ENCODE measurements around the gene DAPK3. TPM values are rescaled to one million over a fixed set of nuclear protein-coding genes. Genes with fewer than 3 reads are reported as not detected.

DAPK3 gene
- total RNA-seq: 170 and 222 TPM in 2 replicates

DNA sequence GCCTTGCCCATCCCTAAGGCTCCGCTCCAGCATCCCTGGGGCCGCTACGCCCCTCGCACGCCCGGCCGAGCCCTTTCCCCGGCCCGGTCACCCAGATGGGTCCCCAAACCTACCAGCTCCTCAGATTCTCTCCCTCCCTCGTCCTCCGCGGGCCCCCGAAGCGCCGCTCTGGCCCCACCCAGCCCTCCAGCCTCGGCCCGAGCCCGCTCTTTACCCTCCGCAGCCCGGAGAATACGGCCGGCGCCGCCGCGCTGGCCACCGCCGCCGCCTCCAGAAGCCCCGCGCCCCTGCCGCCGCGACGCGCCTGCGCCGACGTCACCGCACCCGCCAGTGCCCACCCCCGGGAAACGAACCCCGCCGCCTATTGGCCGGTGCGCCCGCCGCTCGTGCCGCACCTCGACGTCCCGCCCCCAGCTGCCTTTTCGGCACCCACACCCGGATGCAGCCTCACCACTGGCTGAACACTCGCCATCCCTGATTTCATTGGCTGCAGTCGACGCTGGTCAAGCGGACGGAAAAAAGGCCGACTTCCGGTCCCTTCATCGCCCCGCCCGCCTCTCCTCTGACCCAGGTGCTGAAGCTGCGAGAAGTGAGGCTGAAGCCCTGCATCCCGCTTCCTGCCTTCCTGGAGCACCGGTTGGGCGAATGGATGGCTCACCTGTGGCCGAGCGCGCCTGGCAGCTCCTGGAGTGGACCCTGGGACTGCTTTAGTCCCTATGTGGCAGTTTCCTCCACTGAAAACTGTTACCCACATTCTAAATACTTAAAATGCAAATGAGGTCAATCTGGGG lies at the start of gene DAPK3:
DAPK3 (minus strand) TSS at position 292 of the 791 bp plus-strand sequence. CDS start 1,364 bp downstream, outside the sequence.

DNA sequence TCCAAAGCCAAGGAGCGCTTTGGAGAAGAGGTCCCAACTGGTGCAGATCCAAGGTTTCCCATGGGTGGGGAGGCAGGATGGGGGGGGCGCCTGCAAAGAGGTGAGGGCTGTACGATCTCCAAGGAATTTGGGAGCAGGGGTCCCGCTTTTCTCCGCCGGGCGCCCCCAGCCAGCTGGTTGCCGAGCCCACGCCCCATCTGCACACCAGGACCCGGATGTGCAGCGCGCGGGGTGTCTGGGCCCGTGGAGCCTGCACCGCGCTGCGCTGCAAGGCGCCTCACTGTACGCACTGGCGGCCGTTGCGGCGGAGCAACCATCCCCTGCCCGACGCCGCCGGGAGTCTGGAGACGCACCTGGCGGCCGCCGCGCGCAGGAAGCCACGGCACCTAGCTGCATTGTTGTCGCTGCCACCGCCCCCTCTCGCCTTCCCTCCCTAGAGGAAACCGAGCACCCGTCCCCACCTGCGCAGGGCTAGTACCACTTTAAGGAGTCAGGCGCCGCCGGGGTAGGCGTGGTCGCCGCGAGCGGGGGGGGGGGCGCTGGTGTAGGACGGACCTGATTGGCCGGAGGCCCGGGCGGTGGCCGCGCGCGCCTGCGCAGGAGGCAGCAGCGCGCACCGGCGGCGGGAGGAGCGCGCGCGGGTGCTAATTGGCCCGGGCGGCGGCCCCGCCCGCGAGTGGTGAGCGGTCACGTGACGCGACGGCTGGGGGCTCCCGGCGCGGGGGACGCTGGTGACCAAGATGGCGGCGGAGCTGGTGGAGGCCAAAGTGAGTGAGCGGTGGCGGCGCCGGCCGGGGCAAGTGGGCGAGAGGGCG lies 36.3 kb upstream of the DAPK3 start, which contains the start of gene PIAS4:
PIAS4 (plus strand) TSS at position 716 of the 815 bp plus-strand sequence; CDS start at position 741, 25 bp downstream.

DNA sequence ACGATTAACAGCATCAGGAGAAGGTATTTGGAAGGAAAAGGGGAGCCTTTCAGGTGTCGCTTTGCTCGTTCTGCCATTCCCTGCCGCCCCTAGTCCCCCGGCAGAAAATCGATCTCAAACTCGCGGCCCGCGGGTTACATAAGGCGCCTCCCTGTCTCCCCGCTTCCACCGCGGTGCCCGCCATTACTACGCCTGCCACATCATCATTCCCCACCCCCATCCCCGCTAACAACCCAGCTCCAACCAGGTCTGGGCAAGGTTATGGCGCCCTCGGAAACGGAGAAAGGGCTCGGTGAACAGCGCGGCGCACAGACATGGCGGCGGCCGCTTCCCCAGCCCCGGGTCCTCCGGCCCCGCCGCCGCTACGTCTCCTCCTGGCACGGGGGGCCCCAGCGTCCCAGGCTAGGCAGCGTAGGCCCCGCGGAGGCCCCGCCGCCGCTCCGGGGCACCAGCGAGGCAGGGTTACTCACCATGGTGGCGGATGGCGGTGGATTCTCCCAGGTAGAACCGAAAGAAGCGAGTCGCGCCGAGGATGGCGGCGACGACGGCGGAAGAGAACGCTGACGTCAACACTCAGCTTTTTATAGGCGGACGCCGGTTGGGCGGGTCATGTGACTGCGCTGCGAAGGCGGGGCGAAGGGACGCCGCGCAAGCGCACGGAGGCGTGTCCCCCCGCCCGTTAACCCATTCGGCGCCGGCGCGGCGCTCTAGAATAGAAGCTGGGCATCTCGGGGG lies 14.2 kb upstream of the DAPK3 start, which contains the start of gene EEF2:
EEF2 (minus strand) TSS at position 556 of the 735 bp plus-strand sequence; CDS start at position 473, 83 bp downstream.

DNA sequence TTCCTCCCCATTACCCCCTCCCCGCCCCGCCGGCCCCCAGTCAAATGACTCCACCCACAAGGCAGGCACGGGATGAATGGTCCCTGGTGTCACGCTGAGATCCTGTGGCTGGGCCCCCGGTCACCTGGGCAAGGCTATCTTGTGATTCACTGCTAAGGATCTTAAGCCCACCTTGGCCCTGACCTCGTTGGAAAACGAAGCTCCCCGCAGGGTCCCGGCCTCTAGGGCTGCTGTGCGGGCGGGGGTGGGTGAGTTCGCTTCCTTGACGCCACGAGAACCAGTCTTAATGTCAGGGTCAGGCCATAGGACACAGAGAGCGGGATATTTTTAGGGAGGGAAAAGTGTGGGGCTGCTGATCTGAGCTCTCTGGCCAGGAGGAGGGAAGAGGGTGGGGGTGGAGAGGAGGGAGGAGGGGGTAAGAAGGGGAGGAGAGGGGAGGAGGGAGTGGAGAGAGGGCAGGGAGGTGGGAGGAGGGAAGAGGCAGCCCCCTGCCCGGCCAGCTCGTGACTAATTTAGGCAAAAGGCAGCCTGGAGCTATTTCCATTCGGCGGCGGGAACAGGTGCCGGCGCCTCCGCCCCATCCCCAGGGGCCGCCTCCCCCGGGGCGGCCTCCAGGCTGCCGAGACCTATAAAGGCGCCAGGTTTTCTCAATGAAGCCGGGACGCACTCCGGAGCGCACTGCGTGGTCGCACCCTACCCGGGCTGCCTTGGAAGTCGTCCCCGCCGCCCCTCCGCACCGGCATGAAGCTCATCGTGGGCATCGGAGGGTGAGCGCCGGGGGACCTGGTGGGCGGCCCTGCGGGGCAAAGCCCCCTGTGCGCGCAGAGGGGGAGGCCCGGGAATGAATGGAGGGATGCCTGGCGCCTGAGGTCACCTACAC lies 37.7 kb downstream of the DAPK3 start, which contains the start of gene NMRK2:
NMRK2 (plus strand) TSS at position 139 of the 880 bp plus-strand sequence; CDS start at position 742, 603 bp downstream.

Other genes with a start within 250 kb of the DAPK3 start
- gene APBA3, start 209.4 kb downstream of the DAPK3 start, total RNA-seq: 13.8 and 19.8 TPM in 2 replicates
- 49.8 and 52.0 TPM in 2 replicates for gene MRPL54, start 208.4 kb downstream of the DAPK3 start, total RNA-seq
- not detected in 2 replicates for gene RAX2, start 198.9 kb downstream of the DAPK3 start, total RNA-seq
- gene MATK, start 184.7 kb downstream of the DAPK3 start, total RNA-seq: not detected in 2 replicates
- not detected in 2 replicates for gene ZFR2, start 102.1 kb downstream of the DAPK3 start, total RNA-seq
- gene ATCAY, start 90.4 kb downstream of the DAPK3 start, total RNA-seq: not detected in 2 replicates
- gene NMRK2, start 38.0 kb downstream of the DAPK3 start, total RNA-seq: not detected in 2 replicates
- 2,645 and 3,536 TPM in 2 replicates for gene EEF2, start 14.4 kb upstream of the DAPK3 start, total RNA-seq
- gene PIAS4, start 36.6 kb upstream of the DAPK3 start, total RNA-seq: 24.5 and 24.6 TPM in 2 replicates
- 8.4 and 15.1 TPM in 2 replicates for gene ZBTB7A, start 95.8 kb upstream of the DAPK3 start, total RNA-seq
- 178 and 202 TPM in 2 replicates for gene MAP2K2, start 153.0 kb upstream of the DAPK3 start, total RNA-seq
- not detected in 2 replicates for gene CREB3L3, start 182.5 kb upstream of the DAPK3 start, total RNA-seq
- gene SIRT6, start 211.5 kb upstream of the DAPK3 start, total RNA-seq: 8.9 and 11.7 TPM in 2 replicates
- 0.18 and 0.38 TPM in 2 replicates for gene ANKRD24, start 211.6 kb upstream of the DAPK3 start, total RNA-seq

Data from endothelial cell of coronary artery (primary cell).